ENCODE results near the gene SLC30A4.

GRCh38 chr15:45442507-45443135 lies 79.9 kb downstream of the SLC30A4 start:
- TF ChIP-seq CTCF (conservative IDR thresholded peaks at IDR 0.05) (no peak), EZH2 (IDR thresholded peaks at IDR 0.05; ENCODE audit: low read depth) (no peak)

Measured in PC-9 (cell line).